ENCODE measurements around the gene CLMP.

Gene CLMP

GRCh38 chr11:123186286-123186685 is 8.8 kb downstream of the CLMP start:
- no peak for DNase-seq (ENCODE audit: extremely low read depth, low read depth)
- no peak for TF ChIP-seq CTCF (IDR thresholded peaks at IDR 0.05; ENCODE audit: low read depth, low read length, missing control alignments)
- no peak overlapping the region for H3K4me3 ChIP-seq (replicated peaks; ENCODE audit: low read depth, low read length)

- DNase-seq (ENCODE audit: extremely low read depth, low read depth): no peak
- no peak overlapping the region for H3K4me3 ChIP-seq (replicated peaks; ENCODE audit: low read depth, low read length)
- TF ChIP-seq CTCF (IDR thresholded peaks at IDR 0.05; ENCODE audit: low read depth, low read length, missing control alignments): no peak
Observed at GRCh38 chr11:123185326-123185725, 9.7 kb downstream of the CLMP start.

GRCh38 chr11:123184531-123184930 is 10.5 kb downstream of the CLMP start:
- no peak for TF ChIP-seq CTCF (IDR thresholded peaks at IDR 0.05; ENCODE audit: low read depth, low read length, missing control alignments)
- DNase-seq (ENCODE audit: extremely low read depth, low read depth): no peak
- no peak overlapping the region for H3K4me3 ChIP-seq (replicated peaks; ENCODE audit: low read depth, low read length)

GRCh38 chr11:123183391-123184099 is 11.5 kb downstream of the CLMP start:
- no peak for DNase-seq (ENCODE audit: extremely low read depth, low read depth)
- no peak overlapping the region for H3K4me3 ChIP-seq (replicated peaks; ENCODE audit: low read depth, low read length)
- TF ChIP-seq CTCF (IDR thresholded peaks at IDR 0.05; ENCODE audit: low read depth, low read length, missing control alignments): no peak

GRCh38 chr11:123181767-123182500 is 13.1 kb downstream of the CLMP start:
- no peak for DNase-seq (ENCODE audit: extremely low read depth, low read depth)
- no peak for TF ChIP-seq CTCF (IDR thresholded peaks at IDR 0.05; ENCODE audit: low read depth, low read length, missing control alignments)

GRCh38 chr11:123181075-123181474 is 14.0 kb downstream of the CLMP start:
- no peak overlapping the region for H3K4me3 ChIP-seq (replicated peaks; ENCODE audit: low read depth, low read length)
- no peak for DNase-seq (ENCODE audit: extremely low read depth, low read depth)
- no peak for TF ChIP-seq CTCF (IDR thresholded peaks at IDR 0.05; ENCODE audit: low read depth, low read length, missing control alignments)

More at GRCh38 chr11:123181767-123182500, 13.1 kb downstream of the CLMP start:
- no peak overlapping the region for H3K4me3 ChIP-seq (replicated peaks; ENCODE audit: low read depth, low read length)
